K562 (cell line): ENCODE data around the gene E2F2. TPM values are rescaled to one million over a fixed set of nuclear protein-coding genes. Genes with fewer than 3 reads are reported as not detected.

Experiments used
- CBFB ChIP-seq: sonication (generic); formaldehyde crosslinking; IDR thresholded peaks from 2 replicates; pipeline ENCODE4 v1.4.0; 2020; ENCODE audit warnings: mild to moderate bottlenecking, missing genetic modification reagents
- ELF2 ChIP-seq: fragments of 250-450 bp; sonication (Bioruptor Pico); IDR thresholded peaks from 2 replicates; pipeline ENCODE4 v1.5.0; 2021; ENCODE audit warnings: mild to moderate bottlenecking
- ETV5 ChIP-seq: sonication (generic); formaldehyde crosslinking; IDR thresholded peaks from 2 replicates; pipeline ENCODE4 v1.4.0; 2020; ENCODE audit warnings: low read depth, mild to moderate bottlenecking, missing genetic modification reagents
- FOXK1 ChIP-seq: sonication (generic); formaldehyde crosslinking; IDR thresholded peaks from 2 replicates; pipeline ENCODE4 v1.8.0; 2022; ENCODE audit warnings: missing genetic modification reagents, mild to moderate bottlenecking, borderline replicate concordance
- IRF1 ChIP-seq: sonication (generic); formaldehyde crosslinking; IDR thresholded peaks from 2 replicates; pipeline ENCODE4 v1.8.0; 2022; ENCODE audit warnings: missing genetic modification reagents, mild to moderate bottlenecking, borderline replicate concordance
- KAT8 ChIP-seq: fragments of 450-650 bp; IDR thresholded peaks from 2 replicates; pipeline ENCODE4 v1.6.1; 2016; ENCODE audit warnings: low read depth, mild to moderate bottlenecking
- NR4A1 ChIP-seq, 2 experiments: fragments of 250-450 bp in 1 of 2; fragments of 450-650 bp in 1 of 2; sonication (Bioruptor Pico) in 1 of 2; IDR thresholded peaks; 2 replicates each; pipeline versions ENCODE4 v1.4.0 to v1.6.1; 2016 to 2020; ENCODE audit warnings: mild to moderate bottlenecking in 2 of 2, missing compliant biosample characterization in 1 of 2, missing genetic modification characterization in 1 of 2, moderate library complexity in 1 of 2
- PML ChIP-seq: IDR thresholded peaks from 2 replicates; pipeline ENCODE4 v1.6.1; 2012; ENCODE audit warnings: low read length, inconsistent platforms
- POLR2AphosphoS5 ChIP-seq: IDR thresholded peaks from 2 replicates; pipeline ENCODE4 v1.6.1; 2011; ENCODE audit warnings: mild to moderate bottlenecking, low read depth, low read length, moderate library complexity; ENCODE audit not compliant: control insufficient read depth, insufficient read depth
- PYGO2 ChIP-seq: fragments of 450-650 bp; IDR thresholded peaks from 2 replicates; pipeline ENCODE4 v1.6.1; 2016; ENCODE audit warnings: mild to moderate bottlenecking, missing genetic modification characterization, moderate library complexity, missing compliant biosample characterization
- ZBTB1 ChIP-seq: sonication (generic); formaldehyde crosslinking; IDR thresholded peaks from 2 replicates; pipeline ENCODE4 v1.8.1; 2023; ENCODE audit warnings: missing genetic modification reagents, low read depth, mild to moderate bottlenecking, borderline replicate concordance
- ZNF23 ChIP-seq: fragments of 250-450 bp; sonication (Bioruptor Pico); IDR thresholded peaks from 2 replicates; pipeline ENCODE4 v1.4.0; 2020; ENCODE audit warnings: mild to moderate bottlenecking
- ZNF318 ChIP-seq, 2 experiments: fragments of 450-650 bp; IDR thresholded peaks; 2 replicates each; pipeline ENCODE4 v1.6.1; 2016; ENCODE audit warnings: mild to moderate bottlenecking in 2 of 2, borderline replicate concordance in 1 of 2, low read depth in 1 of 2, moderate library complexity in 1 of 2
- ZNF77 ChIP-seq: fragments of 250-450 bp; sonication (Bioruptor Pico); IDR thresholded peaks from 2 replicates; pipeline ENCODE4 v1.5.0; 2020
- ZSCAN29 ChIP-seq: fragments of 450-650 bp; IDR thresholded peaks from 2 replicates; pipeline ENCODE4 v1.6.1; 2017
- polyA plus RNA-seq, 8 experiments: library from polyadenylated mRNA; depleted of rRNA in 4 of 8; stranded (reverse) in 5 of 8; unstranded in 3 of 8; fragments of >200 nt; fragmentation: Nextera tagmentation in 2 of 8; fragmentation: Illumina TruSeq in 1 of 8; extraction: Ambion mirVana in 2 of 8; extraction: Trizol in 1 of 8; gene quantifications; 2 replicates each; pipeline versions ENCODE4 v1.2.1 to v1.2.3, GENCODE V29; 2011 to 2014; ENCODE audit warnings: inconsistent platforms in 1 of 8, missing spikeins in 1 of 8
- total RNA-seq, 7 experiments: library from RNA; depleted of rRNA in 6 of 7; stranded (reverse); fragments of >200 nt in 6 of 7; fragmentation: Illumina TruSeq in 2 of 7; extraction: Trizol in 2 of 7; gene quantifications; 2 replicates each; pipeline versions ENCODE4 v1.2.1 to v1.2.3, GENCODE V29; 2011 to 2021; ENCODE audit warnings: low replicate concordance in 1 of 7
- TF ChIP-seq, protein P1 (sequence below), 3 experiments: IDR thresholded peaks in 2 of 3; conservative IDR thresholded peaks in 1 of 3; 2 replicates each; pipeline ENCODE4 v1.5.1; 2011 to 2012; ENCODE audit warnings: low read length in 3 of 3, mild to moderate bottlenecking in 3 of 3, control low read depth in 2 of 3, improper control_type of control experiment in 1 of 3, inconsistent platforms in 1 of 3, low read depth in 1 of 3, mixed read lengths in 1 of 3, moderate library complexity in 1 of 3; ENCODE audit not compliant: insufficient read depth in 2 of 3

The E2F2 gene
- total and polyA plus RNA-seq, 9 of the 15 experiments (the other 6 are each of a cell fraction or from before 2014, with no cell fraction given) = 3.1 to 25.3 (median 11.4) TPM

GRCh38 chr1:23554481-23555269 lies 23.6 kb upstream of the E2F2 start (continued):
- TF ChIP-seq ZSCAN29 (peak; percentile 9; the same call in 1 of the 2 replicates), PYGO2 (tag) (no peak), ZBTB1 (0 out of 2 replicates have a peak, but pooled peaks have one; percentile 28), IRF1 (CRISPR knock-in tag) (no peak), ETV5 (CRISPR knock-in tag) (no peak; the same call in 1 of the 2 replicates), CBFB (CRISPR knock-in tag) (no peak), ELF2 (no peak), NR4A1 (CRISPR knock-in tag; IDR thresholded peaks at IDR 0.05) (no peak), NR4A1 (tag; IDR thresholded peaks at IDR 0.05) (no peak), KAT8 (no peak), FOXK1 (no peak), PML (no peak), ZNF318 (IDR thresholded peaks at IDR 0.05; ENCODE audit: borderline replicate concordance in 1 of 2, low read depth in 1 of 2) (no peak), ZNF23 (CRISPR knock-in tag) (no peak), ZNF77 (no peak), POLR2AphosphoS5 (peak; percentile 85)
- TF ChIP-seq, protein P1, sequence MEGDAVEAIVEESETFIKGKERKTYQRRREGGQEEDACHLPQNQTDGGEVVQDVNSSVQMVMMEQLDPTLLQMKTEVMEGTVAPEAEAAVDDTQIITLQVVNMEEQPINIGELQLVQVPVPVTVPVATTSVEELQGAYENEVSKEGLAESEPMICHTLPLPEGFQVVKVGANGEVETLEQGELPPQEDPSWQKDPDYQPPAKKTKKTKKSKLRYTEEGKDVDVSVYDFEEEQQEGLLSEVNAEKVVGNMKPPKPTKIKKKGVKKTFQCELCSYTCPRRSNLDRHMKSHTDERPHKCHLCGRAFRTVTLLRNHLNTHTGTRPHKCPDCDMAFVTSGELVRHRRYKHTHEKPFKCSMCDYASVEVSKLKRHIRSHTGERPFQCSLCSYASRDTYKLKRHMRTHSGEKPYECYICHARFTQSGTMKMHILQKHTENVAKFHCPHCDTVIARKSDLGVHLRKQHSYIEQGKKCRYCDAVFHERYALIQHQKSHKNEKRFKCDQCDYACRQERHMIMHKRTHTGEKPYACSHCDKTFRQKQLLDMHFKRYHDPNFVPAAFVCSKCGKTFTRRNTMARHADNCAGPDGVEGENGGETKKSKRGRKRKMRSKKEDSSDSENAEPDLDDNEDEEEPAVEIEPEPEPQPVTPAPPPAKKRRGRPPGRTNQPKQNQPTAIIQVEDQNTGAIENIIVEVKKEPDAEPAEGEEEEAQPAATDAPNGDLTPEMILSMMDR (IDR thresholded peaks at IDR 0.05 in 2 of 3, conservative IDR thresholded peaks at IDR 0.05 in 1 of 3; ENCODE audit: insufficient read depth in 2 of 3, low read depth in 1 of 3, low read length in 3 of 3) = peak; percentile 36 to 65 (median 60); a peak in 4 of 6 replicates
